GM18858 (cell line): Measurements from ENCODE around the gene AKIP1.
A peak's percentile ranks its signal among the peaks of the same experiment; 100 is the strongest.

Experiments used
- ATAC-seq: cut with Tn5 transposase; IDR thresholded peaks from one replicate; pipeline ENCODE4 v1.9.1; 2021; ENCODE audit not compliant: unreplicated experiment

Gene AKIP1

GRCh38 chr11:8956860-8957259, 45.9 kb downstream of the AKIP1 start:
- no peak for ATAC-seq

GRCh38 chr11:8959546-8960166, 48.7 kb downstream of the AKIP1 start:
- ATAC-seq = peak; percentile 37

- no peak for ATAC-seq
Measured at GRCh38 chr11:8961401-8961800, 50.4 kb downstream of the AKIP1 start.

GRCh38 chr11:8962841-8963240, 51.9 kb downstream of the AKIP1 start:
- no peak for ATAC-seq

- ATAC-seq = peak; percentile 46
Measured at GRCh38 chr11:8963569-8964323, 52.8 kb downstream of the AKIP1 start.

- peak; percentile 55 for ATAC-seq
Measured at GRCh38 chr11:8964324-8965320, 53.6 kb downstream of the AKIP1 start, which contains the start of gene TMEM9B. TSS of gene TMEM9B (minus strand) at chr11:8964442. CDS start at chr11:8964313, 129 bp downstream.

- no peak for ATAC-seq
Measured at GRCh38 chr11:8967184-8967583, 56.2 kb downstream of the AKIP1 start.
